T-cell (primary cell): ENCODE measurements around the gene DMP1. TPM values are rescaled to one million over a fixed set of nuclear protein-coding genes. Genes with fewer than 3 reads are reported as not detected.

Source experiments
- ATAC-seq, 4 experiments: fragments of 200-7000 bp in 3 of 4; fragments of 150-1000 bp in 1 of 4; cut with Tn5 transposase; replicated peaks in 1 of 4; 1 replicate in 3 of 4; 2 replicates in 1 of 4; pipeline ENCODE4 v1.10.0; 2021; ENCODE audit warnings: moderate library complexity in 3 of 4, mild to moderate bottlenecking in 2 of 4, moderate number of reproducible peaks in 1 of 4
- CTCF ChIA-PET, 2 donors: fragments of 300-600 bp; sonication (Branson Sonifier 250); formaldehyde crosslinking; loops; one replicate each; lab custom pipeline; 2022; ENCODE audit warnings: antibody characterized with exemption in 2 of 2; lab: Charles Lee
- POLR2A ChIA-PET, 2 donors: fragments of 300-600 bp; sonication (Branson Sonifier 250); formaldehyde crosslinking; loops; one replicate each; lab custom pipeline; 2022; ENCODE audit warnings: antibody characterized with exemption in 2 of 2; lab: Charles Lee
- DNase-seq, 35 experiments: peaks; one replicate each; pipeline versions ENCODE4 v3.0.0 to v3.0.0-alpha.2; 2013 to 2023
- H3K27ac ChIP-seq: one replicate; pipeline ENCODE4 v1.5.1; 2013; ENCODE audit warnings: low read length
- H3K27me3 ChIP-seq, 2 experiments: replicated peaks in 1 of 2; 1 replicate in 1 of 2; 2 replicates in 1 of 2; pipeline versions ENCODE4 v1.6.1 to v1.7.0; 2013; ENCODE audit warnings: low read length in 1 of 2, mixed read lengths in 1 of 2; ENCODE audit not compliant: control insufficient read depth in 2 of 2, insufficient read depth in 2 of 2; ENCODE audit errors: extremely low read depth in 1 of 2
- H3K36me3 ChIP-seq, 2 donors: 1 replicate in 1 of 2; 2 replicates in 1 of 2; pipeline versions ENCODE4 v1.6.1 to v1.7.0; 2013; ENCODE audit warnings: low read length in 1 of 2; ENCODE audit not compliant: control insufficient read depth in 2 of 2, insufficient read depth in 1 of 2; ENCODE audit errors: extremely low read depth in 1 of 2
- H3K4me1 ChIP-seq, 2 experiments: 1 replicate in 1 of 2; 2 replicates in 1 of 2; pipeline versions ENCODE4 v1.6.1 to v1.7.0; 2013; ENCODE audit warnings: low read length in 2 of 2, mixed read lengths in 1 of 2; ENCODE audit not compliant: insufficient read depth in 2 of 2, control insufficient read depth in 1 of 2; ENCODE audit errors: extremely low read depth in 1 of 2
- H3K4me3 ChIP-seq, 2 donors: 1 replicate in 1 of 2; 2 replicates in 1 of 2; pipeline versions ENCODE4 v1.5.1 to v1.7.0; 2013; ENCODE audit warnings: mild to moderate bottlenecking in 2 of 2, low read length in 1 of 2, moderate library complexity in 1 of 2; ENCODE audit not compliant: control insufficient read depth in 1 of 2; ENCODE audit errors: extremely low read depth in 1 of 2
- H3K9me3 ChIP-seq: 2 replicates; pipeline ENCODE4 v1.7.0; 2013
- H3K27ac Mint-ChIP-seq, 2 donors: one replicate each; pipeline ENCODE4 v1.8.0; 2020 to 2021; ENCODE audit warnings: mild to moderate bottlenecking in 2 of 2, mixed read lengths in 2 of 2
- H3K27me3 Mint-ChIP-seq, 2 donors: one replicate each; pipeline ENCODE4 v1.8.0; 2021 to 2022; ENCODE audit warnings: mixed read lengths in 2 of 2
- H3K36me3 Mint-ChIP-seq: one replicate; pipeline ENCODE4 v1.8.0; 2021; ENCODE audit warnings: mixed read lengths
- H3K4me1 Mint-ChIP-seq, 3 donors: one replicate each; pipeline ENCODE4 v1.8.0; 2020 to 2022; ENCODE audit warnings: mixed read lengths in 3 of 3, mild to moderate bottlenecking in 1 of 3
- H3K4me3 Mint-ChIP-seq, 3 donors: one replicate each; pipeline ENCODE4 v1.8.0; 2020 to 2022; ENCODE audit warnings: mild to moderate bottlenecking in 3 of 3, mixed read lengths in 3 of 3, moderate library complexity in 3 of 3
- H3K9me3 Mint-ChIP-seq, 3 donors: one replicate each; pipeline ENCODE4 v1.8.0; 2020 to 2022; ENCODE audit warnings: mixed read lengths in 3 of 3
- WGBS: methylation state at CpG from one replicate; pipeline ENCODE4 v1.1.5; 2013; ENCODE audit warnings: missing lambda C conversion rate; ENCODE audit not compliant: insufficient coverage; 5-methylcytosine and 5-hydroxymethylcytosine counted together
- total RNA-seq, 35 experiments: library from RNA in 6 of 35; stranded (reverse) in 6 of 35; fragments of 120-200 nt in 1 of 35; gene quantifications; one replicate each; pipeline versions ENCODE4 v1.2.1 to v1.2.4 and lab custom pipeline; 2013 to 2026

Gene DMP1
- total RNA-seq (not detected), total RNA-seq (lab: John Stamatoyannopoulos, UW) (0 to 0.06 (median 0) reads per million in 29 experiments)
- total RNA-seq (2013): not detected

- Mint-ChIP-seq H3K4me3 (no peak within 1 kb of the TSS), H3K27ac (no peak within 1 kb of the TSS), H3K27me3 (peaks cover 4 to 10% of the 10 kb centered on the region in 2 donors), H3K4me1 (no peaks in the 10 kb centered on the region), H3K9me3 (no peaks in the 10 kb centered on the region), H3K36me3 (no peaks in the 10 kb centered on the region)
- DNase-seq (no peak), ATAC-seq (no peak)
- peaks cover 0 to 3% of the 10 kb centered on the region in 2 experiments for H3K27me3 ChIP-seq
- ChIA-PET POLR2A (no interaction called here), CTCF (no interaction called here)
- WGBS: 68% methylated on average over 2 of the region's 3 CpGs
- H3K9me3 ChIP-seq: no peaks in the 10 kb centered on the region
- H3K36me3 ChIP-seq: no peaks in the 10 kb centered on the region
- no peak within 1 kb of the TSS for H3K27ac ChIP-seq
- no peak within 1 kb of the TSS for H3K4me3 ChIP-seq
- H3K4me1 ChIP-seq: no peaks in the 10 kb centered on the region
Observed at GRCh38 chr4:87649980-87650379, at the start of gene DMP1. Gene DMP1 (plus strand): TSS chr4:87650280. CDS start chr4:87656493, 6,213 bp downstream.

GRCh38 chr4:87601361-87601760, 48.7 kb upstream of the DMP1 start:
- ATAC-seq (no peak), DNase-seq (no peak)
- Histone ChIP-seq H3K36me3 (no peaks in the 10 kb centered on the region), H3K27ac (no peak overlapping the region), H3K27me3 (no peaks in the 10 kb centered on the region), H3K9me3 (no peaks in the 10 kb centered on the region), H3K4me3 (no peak overlapping the region), H3K4me1 (no peaks in the 10 kb centered on the region)
- H3K36me3 Mint-ChIP-seq: no peaks in the 10 kb centered on the region
- peaks cover 10 to 12% of the 10 kb centered on the region in 2 donors for H3K27me3 Mint-ChIP-seq
- H3K4me1 Mint-ChIP-seq: no peaks in the 10 kb centered on the region
- CTCF ChIA-PET: no interaction called here
- no peak overlapping the region for H3K27ac Mint-ChIP-seq
- H3K4me3 Mint-ChIP-seq: no peak overlapping the region
- H3K9me3 Mint-ChIP-seq: peaks cover 0 to 4% (median 0%) of the 10 kb centered on the region in 3 donors
- POLR2A ChIA-PET: interaction anchor here in 1 of 2 donors (0.5 kb wide), 1 partner anchor 49 kb away, joined by 7 read pairs; no protein-coding TSS in a partner anchor

GRCh38 chr4:87608229-87608628, 41.9 kb upstream of the DMP1 start, which contains the start of gene DSPP:
Gene DSPP (plus strand): TSS chr4:87608529. CDS start chr4:87610909, 2,380 bp downstream.
- Mint-ChIP-seq H3K9me3 (no peaks in the 10 kb centered on the region), H3K4me3 (no peak within 1 kb of the TSS), H3K4me1 (no peaks in the 10 kb centered on the region), H3K27ac (no peak within 1 kb of the TSS), H3K27me3 (peaks cover 3 to 5% of the 10 kb centered on the region in 2 donors), H3K36me3 (no peaks in the 10 kb centered on the region)
- H3K27me3 ChIP-seq: no peaks in the 10 kb centered on the region
- DNase-seq (no peak), ATAC-seq (no peak)
- ChIA-PET POLR2A (no interaction called here), CTCF (interaction anchor here in 1 of 2 donors (0.6 kb wide), 1 partner anchor 165 kb away, joined by 3 read pairs; no protein-coding TSS in a partner anchor)
- H3K36me3 ChIP-seq: no peaks in the 10 kb centered on the region
- H3K4me3 ChIP-seq: no peak within 1 kb of the TSS
- no peaks in the 10 kb centered on the region for H3K4me1 ChIP-seq
- H3K9me3 ChIP-seq: no peaks in the 10 kb centered on the region
- H3K27ac ChIP-seq: no peak within 1 kb of the TSS
- no CpG with 5 or more reads among the region's 4 CpGs for WGBS

- ChIA-PET CTCF (no interaction called here), POLR2A (no interaction called here)
- Mint-ChIP-seq H3K27me3 (peaks cover 0 to 9% of the 10 kb centered on the region in 2 donors), H3K9me3 (no peaks in the 10 kb centered on the region), H3K27ac (no peak overlapping the region), H3K4me1 (no peaks in the 10 kb centered on the region), H3K36me3 (no peaks in the 10 kb centered on the region), H3K4me3 (no peak overlapping the region)
- ATAC-seq (no peak), DNase-seq (no peak)
- Histone ChIP-seq H3K36me3 (no peaks in the 10 kb centered on the region), H3K27ac (no peak overlapping the region), H3K27me3 (no peaks in the 10 kb centered on the region), H3K4me3 (no peak overlapping the region), H3K9me3 (no peaks in the 10 kb centered on the region), H3K4me1 (no peaks in the 10 kb centered on the region)
- WGBS: 98% methylated on average over 4 of the region's 4 CpGs
Observed at GRCh38 chr4:87614292-87614890, 35.7 kb upstream of the DMP1 start.

GRCh38 chr4:87616268-87616667, 33.8 kb upstream of the DMP1 start:
- WGBS: 98% methylated on average over 6 of the region's 9 CpGs
- H3K4me1 ChIP-seq: no peaks in the 10 kb centered on the region
- no peak overlapping the region for H3K4me3 Mint-ChIP-seq

GRCh38 chr4:87620086-87620485, 30.0 kb upstream of the DMP1 start:
- CTCF ChIA-PET: no interaction called here
- no peaks in the 10 kb centered on the region for H3K9me3 ChIP-seq
- no peak overlapping the region for H3K27ac ChIP-seq
- ATAC-seq (no peak), DNase-seq (no peak)
- H3K27me3 ChIP-seq: no peaks in the 10 kb centered on the region
- Mint-ChIP-seq H3K27me3 (peaks cover 0 to 26% of the 10 kb centered on the region in 2 donors), H3K36me3 (no peaks in the 10 kb centered on the region), H3K4me1 (no peaks in the 10 kb centered on the region), H3K9me3 (no peaks in the 10 kb centered on the region), H3K27ac (no peak overlapping the region), H3K4me3 (no peak overlapping the region)
- no peaks in the 10 kb centered on the region for H3K4me1 ChIP-seq
- H3K36me3 ChIP-seq: no peaks in the 10 kb centered on the region
- 87% methylated on average over 3 of the region's 6 CpGs for WGBS
- POLR2A ChIA-PET: no interaction called here
- no peak overlapping the region for H3K4me3 ChIP-seq

More at GRCh38 chr4:87616268-87616667, 33.8 kb upstream of the DMP1 start:
- no peak overlapping the region for H3K4me3 ChIP-seq
- Mint-ChIP-seq H3K4me1 (no peaks in the 10 kb centered on the region), H3K27me3 (peaks cover 0 to 12% of the 10 kb centered on the region in 2 donors), H3K36me3 (no peaks in the 10 kb centered on the region), H3K9me3 (no peaks in the 10 kb centered on the region), H3K27ac (no peak overlapping the region)
- no peak overlapping the region for H3K27ac ChIP-seq
- ChIA-PET CTCF (no interaction called here), POLR2A (no interaction called here)
- no peaks in the 10 kb centered on the region for H3K9me3 ChIP-seq
- no peaks in the 10 kb centered on the region for H3K27me3 ChIP-seq
- DNase-seq: no peak
- H3K36me3 ChIP-seq: no peaks in the 10 kb centered on the region
- no peak for ATAC-seq
